ENCODE measurements around the gene STIMATE. TPM values are rescaled to one million over a fixed set of nuclear protein-coding genes. Genes with fewer than 3 reads are reported as not detected.

The STIMATE gene
- total RNA-seq, 1 donor from 2014 or later = 26.6 TPM

DNA sequence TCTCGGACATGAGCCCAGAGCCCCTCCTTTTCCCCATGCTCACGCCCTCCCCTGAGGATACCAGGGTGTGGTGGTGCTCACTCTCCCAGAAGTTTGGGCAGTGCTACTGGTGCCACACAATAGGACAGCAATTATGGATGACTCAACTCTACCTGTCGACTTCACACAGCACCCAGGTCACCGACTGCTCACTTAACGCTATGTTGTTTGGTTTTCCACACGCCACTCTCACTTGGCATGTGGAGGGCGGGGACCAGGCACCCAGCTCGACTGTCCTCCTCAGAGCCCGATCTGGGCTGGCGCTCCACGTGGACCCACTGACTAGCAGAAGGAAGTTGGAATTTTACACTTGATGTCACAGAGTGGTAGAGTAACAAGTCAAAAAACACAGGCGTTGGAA lies 30.9 kb downstream of the STIMATE start:
- no peak for DNase-seq

DNA sequence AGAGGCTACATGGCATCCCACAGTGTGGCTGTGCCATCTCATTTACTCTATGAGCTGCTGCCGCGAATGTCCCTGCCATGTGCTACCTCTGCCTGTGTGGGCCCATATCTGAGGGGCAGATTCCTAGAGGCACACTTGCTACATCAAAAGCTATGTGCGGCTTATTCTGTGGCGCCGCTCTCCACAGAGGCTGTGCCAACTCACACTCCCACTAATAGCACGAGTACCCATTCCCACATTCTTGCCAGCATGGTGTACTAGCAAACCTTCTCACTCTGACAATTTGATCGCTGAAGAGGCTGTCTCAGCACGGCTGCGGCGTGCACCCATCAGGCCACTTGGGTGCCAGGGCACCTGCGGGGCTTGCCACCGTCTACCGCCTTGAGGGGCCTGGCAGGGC lies 31.4 kb downstream of the STIMATE start:
- DNase-seq = no peak

DNA sequence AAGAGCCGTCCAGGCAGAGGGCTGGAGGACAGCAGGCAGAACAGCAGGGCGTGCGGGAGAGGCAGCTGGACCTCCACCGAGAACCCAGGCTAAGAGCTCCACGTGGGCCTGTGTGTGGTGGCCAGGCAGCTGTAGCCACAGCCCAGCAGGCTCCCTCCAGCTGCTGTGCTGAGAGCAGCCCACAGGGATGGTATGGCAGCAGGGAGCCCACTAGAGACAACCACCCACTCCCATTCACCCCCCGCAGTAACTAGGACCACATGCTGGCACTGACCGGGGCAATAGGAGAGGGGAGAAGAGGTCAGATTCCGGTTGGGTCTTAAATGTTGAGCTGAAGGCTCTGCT lies 37.0 kb downstream of the STIMATE start:
- no peak for DNase-seq

DNA sequence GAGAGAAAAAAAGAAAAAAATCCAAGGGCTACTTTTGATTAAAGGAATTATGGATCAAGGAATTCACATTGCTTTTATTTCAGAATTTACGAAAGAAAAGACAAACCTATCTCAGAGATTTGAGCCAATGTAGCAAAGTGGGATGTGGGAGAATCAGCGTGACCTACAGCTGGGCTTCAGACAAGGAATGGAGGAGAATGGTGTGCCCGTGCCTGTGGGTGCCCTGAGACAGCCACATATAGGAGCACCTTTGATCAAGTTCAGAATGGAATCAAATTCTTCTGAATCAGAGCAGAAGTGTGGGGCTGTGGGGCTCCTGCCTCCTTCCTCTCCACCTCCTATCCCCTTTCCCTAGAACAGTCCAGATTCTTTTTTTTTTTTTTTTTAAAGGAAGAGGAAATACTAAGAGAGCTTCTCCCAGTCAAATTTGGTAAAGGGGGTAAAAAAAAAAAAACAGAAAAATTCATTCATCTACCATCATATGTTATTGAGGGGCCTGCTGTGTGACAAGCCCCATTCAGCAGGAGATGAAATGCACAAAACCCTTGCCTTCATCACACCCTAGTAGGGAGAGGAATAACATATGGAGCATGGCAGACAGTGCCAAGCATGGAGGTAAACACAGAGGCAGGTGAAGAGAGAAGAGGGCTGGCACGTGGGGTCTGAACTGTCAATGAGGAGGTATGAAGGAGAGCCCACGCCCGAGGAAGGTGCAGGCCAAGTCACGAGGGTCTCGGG lies 37.5 kb downstream of the STIMATE start:
- no peak for DNase-seq

DNA sequence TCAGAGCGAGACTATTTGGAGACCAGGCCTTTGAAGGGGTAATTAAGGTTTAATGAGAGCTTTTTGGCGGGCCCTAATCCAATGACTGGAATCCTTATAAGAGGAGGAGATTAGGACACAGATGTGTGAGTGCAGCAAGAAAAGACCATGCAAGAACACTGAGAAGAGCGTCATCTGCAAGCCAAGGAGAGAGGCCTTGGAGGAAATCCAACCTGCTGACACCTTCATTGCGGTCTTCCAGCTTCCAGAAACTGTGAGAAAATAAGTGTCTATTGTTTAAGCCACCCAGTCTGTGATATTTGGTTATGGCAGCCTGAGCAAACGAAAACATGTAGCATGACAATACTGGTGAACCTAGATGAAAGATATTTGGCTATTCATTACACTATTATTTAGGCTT lies 39.5 kb downstream of the STIMATE start:
- peak; percentile 63 for DNase-seq

DNA sequence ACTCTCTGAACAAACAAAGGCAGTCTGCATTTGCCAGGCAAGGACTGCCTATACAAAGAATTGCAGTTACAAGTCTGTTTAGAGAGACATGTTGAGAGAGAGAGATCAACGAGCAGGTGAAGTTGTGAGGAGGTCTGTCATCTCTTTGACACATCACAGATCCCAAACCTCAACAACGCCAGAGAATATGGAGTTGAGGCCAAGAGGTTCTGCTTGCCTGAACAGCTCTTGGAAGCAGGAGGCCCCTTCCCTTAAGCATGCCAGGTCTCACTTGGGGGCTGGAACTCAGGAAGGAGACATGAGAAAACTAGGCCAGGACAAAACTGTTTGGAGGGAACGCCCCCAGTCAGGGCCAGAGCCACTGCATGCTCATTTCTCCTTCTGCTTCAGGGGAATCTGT lies 40.2 kb downstream of the STIMATE start:
- DNase-seq = peak; percentile 82

DNA sequence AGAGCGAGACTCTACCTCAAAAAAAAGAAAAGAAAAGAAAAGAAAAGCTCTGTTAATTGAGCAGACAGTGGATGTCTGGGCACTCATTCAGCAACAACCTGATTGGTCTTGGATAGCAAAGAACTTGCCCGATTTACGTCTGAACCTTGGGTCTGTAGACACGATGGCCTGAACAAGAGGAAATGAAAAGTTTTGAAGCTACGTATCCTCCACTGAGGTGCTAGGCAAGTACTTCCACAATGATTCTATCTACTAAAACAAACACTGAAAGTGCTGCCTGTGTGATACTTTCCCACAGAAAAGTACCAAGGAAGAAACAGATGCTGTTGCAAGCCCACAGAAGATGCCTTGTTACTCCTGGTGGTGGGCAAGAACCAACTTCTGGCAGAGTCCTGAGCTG lies 40.7 kb downstream of the STIMATE start:
- no peak for DNase-seq

DNA sequence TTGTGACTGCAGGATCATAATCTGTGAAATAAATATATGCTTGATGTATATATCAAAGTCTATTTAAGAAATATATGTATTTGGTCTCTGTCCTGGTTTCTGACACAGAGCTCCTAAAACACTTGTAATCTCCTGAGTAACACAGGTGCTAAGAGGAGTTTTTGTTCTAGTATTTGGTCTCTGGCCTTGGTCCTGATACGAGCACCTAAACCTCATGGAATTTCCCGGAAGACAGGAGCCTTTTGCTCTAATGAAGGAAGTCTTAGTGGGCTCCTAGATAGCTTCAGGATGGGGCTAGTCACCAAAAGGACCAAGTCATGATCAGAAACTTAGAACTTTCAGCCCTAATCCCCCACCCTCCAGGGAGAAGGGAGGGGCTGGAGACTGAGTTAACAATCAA lies 43.3 kb downstream of the STIMATE start:
- DNase-seq = no peak

DNA sequence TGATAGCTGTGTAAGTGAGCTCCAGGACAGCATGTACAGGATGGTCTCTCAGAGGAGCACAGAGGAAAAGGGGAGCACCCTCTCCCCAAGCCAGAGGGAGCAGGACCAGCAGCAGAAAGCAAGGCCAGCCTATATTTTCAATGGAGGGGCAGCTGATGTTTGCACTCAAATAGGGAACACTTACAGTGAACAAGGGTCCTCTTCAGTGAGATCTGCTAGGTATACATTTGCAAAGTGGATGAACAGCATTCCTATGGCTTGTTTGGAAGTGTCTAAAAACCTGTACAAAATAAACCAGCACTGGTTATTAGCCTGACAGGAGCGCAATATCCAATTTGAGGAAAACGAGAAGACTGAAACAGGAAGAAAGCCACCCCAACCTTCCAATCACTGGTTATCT lies 44.9 kb downstream of the STIMATE start:
- DNase-seq = no peak

DNA sequence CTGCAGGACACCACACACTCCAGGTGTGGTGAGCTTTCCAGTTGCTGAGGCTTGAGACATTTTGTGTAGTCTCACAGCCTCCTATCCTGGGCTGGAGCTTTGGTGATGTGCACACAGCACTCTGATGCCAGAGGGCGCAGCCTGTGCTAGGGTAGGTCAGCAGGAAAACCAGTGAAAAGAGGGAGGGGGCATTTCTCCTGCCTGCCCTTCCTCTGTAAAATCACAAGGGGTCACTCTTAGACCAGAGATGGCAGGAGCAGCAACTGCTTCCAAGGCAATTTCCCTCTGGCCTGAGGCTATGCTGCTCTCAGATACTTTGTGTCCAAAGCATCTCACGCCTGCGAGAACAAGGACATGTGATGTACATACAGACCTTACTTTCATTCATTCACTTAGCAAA lies 46.0 kb downstream of the STIMATE start:
- peak; percentile 61 for DNase-seq

DNA sequence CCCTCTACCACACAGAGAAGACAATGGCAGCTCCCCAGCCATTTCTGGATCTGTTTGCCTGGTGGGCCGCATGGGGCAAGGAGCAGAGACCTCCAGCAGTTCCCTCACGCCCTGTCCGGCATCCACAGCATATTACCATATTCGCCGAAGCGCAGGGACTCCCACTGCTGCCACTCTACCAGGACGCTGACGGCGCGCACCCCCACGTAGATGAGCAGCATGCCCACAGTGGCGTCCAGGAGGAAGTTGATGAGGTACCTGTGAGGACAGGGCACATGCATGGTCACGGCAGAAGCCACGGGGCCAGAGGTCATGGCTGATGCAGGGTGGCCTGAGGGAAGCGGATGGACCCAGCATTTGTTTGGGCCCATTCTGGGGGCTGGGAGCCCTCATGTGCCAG lies 47.7 kb downstream of the STIMATE start:
- no peak for DNase-seq

DNA sequence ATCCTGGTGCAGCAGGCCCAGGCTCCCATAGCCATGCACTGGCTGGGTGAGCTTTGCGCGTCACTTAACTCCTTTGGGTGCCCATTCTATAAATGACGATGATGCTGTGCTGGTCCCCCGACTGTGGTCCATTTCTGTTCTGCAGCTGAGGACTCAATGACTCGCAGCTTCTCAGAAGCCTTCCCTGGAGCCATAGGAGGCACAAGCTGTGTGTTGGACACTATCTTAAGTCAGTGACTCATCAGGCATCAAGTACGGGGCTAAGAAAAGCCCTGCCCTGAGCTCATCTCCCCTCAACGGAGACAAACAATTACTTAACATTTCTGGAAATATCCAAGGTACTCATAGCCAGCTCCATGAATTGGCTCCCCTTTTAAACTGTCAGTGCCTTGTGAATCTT lies 48.7 kb downstream of the STIMATE start:
- peak; percentile 52 for DNase-seq

DNA sequence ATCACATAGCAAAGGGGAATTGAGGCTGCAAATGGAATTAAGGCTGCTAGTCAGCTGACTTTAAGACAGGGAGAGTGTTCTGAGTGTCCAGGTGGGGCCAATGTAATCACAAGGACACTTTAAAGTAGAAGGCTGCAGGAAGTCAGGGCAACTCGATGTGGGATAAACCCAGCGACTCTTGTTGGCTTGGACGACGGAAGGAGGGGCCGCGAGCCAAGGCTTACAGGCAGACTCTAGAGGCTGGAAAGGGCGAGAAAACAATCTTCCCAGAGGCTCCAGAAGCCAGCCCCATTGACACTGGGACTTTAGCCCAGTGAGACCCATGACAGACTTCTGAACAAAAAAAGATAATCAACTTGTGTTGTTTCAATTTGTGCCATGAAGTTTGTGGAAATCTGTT lies 49.6 kb downstream of the STIMATE start:
- DNase-seq = no peak

DNA sequence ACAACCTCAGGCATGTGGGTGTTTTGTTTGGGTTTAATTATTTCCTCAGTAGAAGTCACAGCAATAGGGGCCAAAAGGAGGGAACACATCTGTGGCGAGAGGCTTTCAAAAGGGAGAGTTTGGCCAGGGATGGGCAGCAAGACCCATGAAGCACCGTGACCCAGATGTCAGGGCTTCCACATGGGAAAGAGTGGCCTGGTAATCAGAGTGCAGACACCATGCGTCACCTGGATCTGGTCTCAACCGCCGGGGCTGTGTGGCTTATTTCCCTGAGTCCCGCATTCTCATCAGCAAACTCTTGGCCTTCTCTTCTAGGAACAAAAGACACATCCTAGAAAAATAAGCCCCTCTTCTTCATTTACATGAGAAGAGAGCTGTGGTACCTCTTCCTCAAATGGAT lies 50.1 kb downstream of the STIMATE start:
- DNase-seq = no peak

DNA sequence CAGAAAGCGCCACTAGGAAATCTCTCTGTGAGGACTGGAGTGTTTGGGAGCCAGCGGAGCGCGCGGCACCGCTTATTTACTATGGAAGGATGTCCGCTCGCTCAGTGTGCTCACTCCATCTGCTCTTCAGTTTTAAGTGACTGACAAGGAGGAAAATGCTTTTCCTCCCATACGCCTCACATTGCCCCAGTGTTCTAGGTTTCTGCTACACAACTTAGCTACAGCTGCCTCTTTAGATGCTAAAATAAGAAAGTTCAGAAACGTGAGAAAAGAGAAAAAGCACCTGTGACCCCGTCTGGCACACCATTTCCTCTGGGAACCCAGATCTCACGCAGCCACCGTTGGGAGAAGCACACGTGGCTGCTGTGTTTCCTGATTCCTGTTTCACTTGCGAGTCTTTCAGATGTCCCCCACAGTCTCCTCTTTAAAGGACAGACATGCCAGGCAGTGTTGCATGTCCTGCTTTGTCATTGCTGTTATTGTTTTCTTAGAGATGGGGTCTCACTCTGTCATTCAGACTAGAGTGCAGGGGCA lies 50.8 kb downstream of the STIMATE start:
- DNase-seq = no peak

DNA sequence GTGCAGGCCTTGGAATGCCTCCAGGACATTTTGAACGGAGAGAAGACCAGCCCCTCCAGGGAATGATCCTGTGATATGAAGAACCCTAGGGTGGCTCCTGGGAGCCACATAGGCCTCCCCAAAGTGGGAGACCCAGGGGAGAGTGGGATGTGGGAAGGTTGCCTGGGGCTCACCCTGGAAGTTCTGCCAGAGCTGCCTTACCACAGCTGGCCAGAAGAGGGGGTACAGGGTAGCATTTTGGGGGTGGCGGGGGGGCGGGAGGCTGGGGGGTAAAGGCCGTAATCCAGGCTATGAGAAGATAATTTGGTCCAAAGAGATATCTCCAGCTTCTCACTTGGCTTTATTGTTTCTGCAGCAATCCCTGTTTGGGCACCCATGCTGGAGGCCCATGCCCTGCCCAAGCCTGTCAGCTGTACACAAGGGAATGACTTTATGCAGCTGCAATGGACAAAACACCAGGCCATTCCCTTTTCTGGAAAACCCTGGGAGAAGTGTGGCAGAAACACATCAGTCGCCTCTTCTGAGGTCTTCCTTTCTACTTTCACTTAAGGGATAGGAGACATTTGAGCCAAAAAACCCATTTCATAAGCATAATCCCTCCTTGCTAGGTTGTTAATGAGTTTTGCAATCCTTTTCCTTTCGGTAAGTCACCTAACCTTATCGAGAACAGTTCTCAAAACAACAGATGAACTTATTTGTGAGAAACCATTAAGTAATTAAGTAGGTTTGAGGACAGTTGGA lies 51.5 kb downstream of the STIMATE start:
- DNase-seq = no peak

DNA sequence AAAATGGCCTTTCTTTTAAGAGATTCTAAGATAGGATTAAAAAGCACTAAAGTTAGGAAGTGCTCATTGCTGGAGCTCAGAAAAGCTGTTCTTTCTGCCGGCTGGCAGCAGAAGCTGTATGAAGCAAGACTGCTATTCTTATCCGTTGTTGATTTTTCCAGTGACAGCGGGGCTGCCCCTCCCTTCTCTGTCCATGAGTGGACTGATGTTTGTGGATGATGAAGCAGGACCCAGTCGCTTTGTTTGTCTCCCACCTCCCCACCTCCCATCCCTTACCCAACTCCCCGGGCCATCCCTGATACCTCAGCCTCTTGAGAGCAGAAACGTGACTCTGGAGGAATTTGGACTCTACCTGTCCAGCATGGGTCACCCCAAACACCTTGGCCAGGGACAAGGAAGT lies 52.2 kb downstream of the STIMATE start:
- DNase-seq = peak; percentile 72

DNA sequence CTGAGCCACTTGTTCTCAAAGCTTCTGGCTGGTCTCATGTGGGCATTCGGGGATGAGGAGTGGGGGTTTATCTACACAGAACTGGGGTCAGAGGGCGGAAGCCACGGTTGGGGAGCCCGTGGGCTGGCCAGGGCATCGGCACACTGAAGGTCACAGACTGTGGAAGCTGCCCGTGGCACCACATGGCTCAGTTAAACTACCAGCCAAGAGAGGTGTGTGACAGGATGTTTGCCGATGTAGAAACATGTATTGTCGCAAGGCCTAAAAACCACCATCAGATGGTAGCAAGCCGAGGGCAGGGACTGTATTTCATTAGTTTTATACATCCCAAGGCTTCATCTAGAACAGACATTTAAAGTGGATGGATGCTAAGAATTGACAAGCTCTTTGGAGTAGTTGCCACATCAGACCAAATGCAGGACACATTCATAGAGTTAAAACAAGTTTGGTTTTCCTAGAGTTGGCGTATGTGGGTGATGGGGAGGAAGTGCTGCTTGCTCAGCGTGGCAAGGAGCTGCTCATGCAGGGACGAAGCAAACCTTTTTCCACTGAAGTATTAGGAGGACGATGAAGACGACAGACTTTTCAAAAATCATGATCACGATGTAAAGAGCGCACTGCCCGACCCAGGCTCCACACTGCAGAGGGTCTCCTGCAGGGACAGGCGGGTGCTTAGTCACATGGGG lies 52.9 kb downstream of the STIMATE start:
- no peak for DNase-seq

DNA sequence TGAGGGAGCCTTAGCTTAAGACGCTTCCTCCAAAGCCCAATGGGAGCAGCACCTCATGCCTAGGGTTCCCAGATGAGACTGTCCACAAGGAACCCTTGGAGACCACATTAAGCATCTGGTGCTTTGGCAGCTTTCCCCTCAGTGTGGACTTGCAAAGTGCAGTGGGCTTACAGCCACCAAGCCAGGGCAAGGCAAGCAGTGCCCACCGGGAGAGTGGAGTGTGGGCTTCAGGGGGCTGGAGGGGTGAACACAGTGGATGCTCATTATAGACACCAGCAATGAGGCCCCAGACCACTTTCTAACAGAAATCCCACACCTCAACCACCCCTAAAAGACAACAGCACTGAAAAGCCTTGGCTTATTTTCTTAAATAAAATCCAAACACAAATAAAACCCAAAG lies 53.5 kb downstream of the STIMATE start:
- no peak for DNase-seq

DNA sequence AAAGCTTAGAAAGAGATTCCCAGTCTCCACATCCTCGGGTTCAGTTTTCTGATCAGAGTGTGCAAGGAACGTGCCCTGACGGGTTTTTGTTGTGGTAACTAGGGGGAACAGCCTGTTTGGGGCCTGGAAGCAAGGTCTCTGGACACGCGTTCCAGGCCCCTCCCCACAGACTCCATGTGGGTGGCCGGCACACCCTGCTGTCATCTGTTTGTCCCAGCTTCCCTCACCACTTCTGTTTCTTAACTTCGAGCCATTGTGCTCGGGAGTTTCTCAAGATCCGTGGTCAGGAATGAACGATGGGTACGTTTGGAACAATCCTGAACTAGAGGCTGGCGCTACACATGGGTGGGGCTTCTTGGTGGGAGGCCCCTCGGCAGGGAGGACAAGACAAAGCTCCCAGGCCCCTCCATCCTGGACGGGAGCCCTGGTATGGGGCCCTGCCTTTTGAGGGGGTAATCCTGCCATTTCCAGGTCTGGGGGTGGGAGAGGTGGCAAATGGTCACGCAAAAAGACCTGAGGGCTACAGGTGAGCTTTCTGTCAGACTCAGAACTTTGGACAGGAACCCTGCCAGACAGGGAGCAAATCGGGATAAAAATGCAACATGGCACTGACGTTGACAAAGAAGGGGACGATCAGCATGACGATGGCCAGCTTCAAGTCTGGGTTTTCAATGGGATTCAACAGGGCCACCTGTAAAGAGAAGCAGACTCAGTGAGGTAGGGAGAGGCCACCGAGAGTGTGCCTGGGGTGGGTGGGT lies 54.1 kb downstream of the STIMATE start:
- DNase-seq = peak; percentile 51

DNA sequence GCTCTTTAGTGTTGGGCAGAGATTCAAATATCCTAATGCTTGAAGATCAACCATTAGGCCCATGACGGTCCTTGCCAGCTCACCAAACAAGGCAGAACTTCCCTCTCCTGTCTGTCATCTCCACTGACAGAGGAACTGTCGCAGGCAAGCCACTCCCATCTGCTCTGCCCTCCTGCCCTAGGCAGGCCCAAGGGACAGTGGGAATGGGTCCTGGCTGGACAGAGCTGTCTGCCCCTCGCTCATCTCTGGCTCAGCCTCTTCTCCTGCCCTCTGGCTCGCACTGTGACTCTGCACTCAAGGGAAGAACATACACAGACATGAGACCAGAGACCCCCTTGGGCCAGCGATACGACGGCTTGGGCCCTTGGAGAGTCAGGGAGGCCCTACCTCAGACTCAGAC lies 54.9 kb downstream of the STIMATE start:
- DNase-seq = no peak

DNA sequence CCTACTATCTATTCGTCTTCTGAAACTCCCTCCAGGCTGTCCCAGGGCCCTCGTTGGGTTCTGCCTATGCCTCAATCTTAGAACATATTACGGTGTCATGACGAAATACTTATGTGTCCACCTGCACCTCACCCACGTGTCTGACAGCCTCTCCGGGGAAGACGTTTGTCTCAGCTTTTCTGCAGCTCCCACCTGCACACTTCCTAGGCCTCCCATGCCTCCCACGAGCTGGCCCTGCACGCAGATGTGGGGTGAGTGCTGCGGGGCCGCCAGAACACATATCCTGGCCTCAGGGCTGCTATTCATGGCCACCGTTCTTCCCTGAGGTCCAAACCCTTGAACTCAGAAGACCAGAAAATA lies 55.4 kb downstream of the STIMATE start:
- no peak for DNase-seq
